ENCODE measurements around the gene HES2.

HES2 gene

GRCh38 chr1:6414443-6414844, 5.3 kb downstream of the HES2 start:
- peaks cover 7 to 21% of the 10 kb centered on the region in 2 experiments for H3K4me1 ChIP-seq (ENCODE audit: control insufficient read depth in 1 of 2, insufficient read depth in 2 of 2, low read length in 2 of 2)
- H3K4me3 ChIP-seq (ENCODE audit: low read depth, low read length) = no peak overlapping the region
- H2BK5ac ChIP-seq (ENCODE audit: low read depth, low read length, poor library complexity) = peak overlapping the region; percentile 15
- peak overlapping the region; percentile 62 for H2AFZ ChIP-seq (ENCODE audit: insufficient read depth, low read length, poor library complexity)
- peak overlapping the region; percentile 54 for H3K14ac ChIP-seq (ENCODE audit: low read length)
- no peak overlapping the region for H3K9ac ChIP-seq (ENCODE audit: low read length)
- DNase-seq = peak; percentile 92 to 94
- no peak overlapping the region for H3K23ac ChIP-seq (ENCODE audit: low read length)
- peak overlapping the region; percentile 28 for H2BK120ac ChIP-seq (ENCODE audit: insufficient read depth, low read length, poor library complexity)
- WGBS (ENCODE audit: extremely low coverage, insufficient coverage, insufficient read length) = no CpG with 5 or more reads among the region's 15 CpGs
- H3K4ac ChIP-seq (ENCODE audit: low read depth, low read length) = no peak overlapping the region
- no peak overlapping the region for H2AK5ac ChIP-seq (ENCODE audit: low read length)
- H3K9me3 ChIP-seq (ENCODE audit: insufficient read depth, low read depth, low read length) = peaks cover 6% of the 10 kb centered on the region
- H4K12ac ChIP-seq (ENCODE audit: low read depth, low read length) = no peak overlapping the region
- peak overlapping the region; percentile 25 for H4K8ac ChIP-seq (ENCODE audit: low read depth, low read length)
- peak overlapping the region; percentile 38 for H3K18ac ChIP-seq (ENCODE audit: low read length)
- H3K79me1 ChIP-seq (ENCODE audit: low read length) = peaks cover 8% of the 10 kb centered on the region
- H2BK12ac ChIP-seq (ENCODE audit: low read length) = no peak overlapping the region
- H3K4me2 ChIP-seq (ENCODE audit: low read length) = peak overlapping the region; percentile 22
- peak overlapping the region; percentile 63 for H3K27ac ChIP-seq (ENCODE audit: low read depth, low read length)
- H3K27me3 ChIP-seq (ENCODE audit: insufficient read depth, low read length) = peaks cover 17% of the 10 kb centered on the region
- H3K36me3 ChIP-seq (ENCODE audit: control insufficient read depth in 1 of 2, insufficient read depth in 2 of 2, low read length in 2 of 2) = no peaks in the 10 kb centered on the region
- peak overlapping the region; percentile 63 for H4K91ac ChIP-seq (ENCODE audit: low read depth, low read length)
- no peaks in the 10 kb centered on the region for H3K79me2 ChIP-seq (ENCODE audit: control insufficient read depth, insufficient read depth, low read length, poor library complexity)

GRCh38 chr1:6412896-6413295, 6.8 kb downstream of the HES2 start:
- Histone ChIP-seq H2BK12ac (ENCODE audit: low read length) (no peak overlapping the region), H2BK5ac (ENCODE audit: low read depth, low read length, poor library complexity) (no peak overlapping the region), H3K4me1 (ENCODE audit: control insufficient read depth in 1 of 2, insufficient read depth in 2 of 2, low read length in 2 of 2) (peaks cover 7 to 21% of the 10 kb centered on the region in 2 experiments), H3K4me2 (ENCODE audit: low read length) (no peak overlapping the region), H3K9me3 (ENCODE audit: insufficient read depth, low read depth, low read length) (peaks cover 4% of the 10 kb centered on the region), H3K79me2 (ENCODE audit: control insufficient read depth, insufficient read depth, low read length, poor library complexity) (no peaks in the 10 kb centered on the region), H4K8ac (ENCODE audit: low read depth, low read length) (no peak overlapping the region), H3K9ac (ENCODE audit: low read length) (no peak overlapping the region), H3K27me3 (ENCODE audit: insufficient read depth, low read length) (peaks cover 2% of the 10 kb centered on the region), H3K18ac (ENCODE audit: low read length) (no peak overlapping the region), H2AK5ac (ENCODE audit: low read length) (no peak overlapping the region), H4K91ac (ENCODE audit: low read depth, low read length) (no peak overlapping the region), H3K23ac (ENCODE audit: low read length) (no peak overlapping the region), H3K4me3 (ENCODE audit: low read depth, low read length) (no peak overlapping the region), H3K14ac (ENCODE audit: low read length) (no peak overlapping the region), H3K27ac (ENCODE audit: low read depth, low read length) (peak overlapping the region; percentile 7), H3K36me3 (ENCODE audit: control insufficient read depth in 1 of 2, insufficient read depth in 2 of 2, low read length in 2 of 2) (no peaks in the 10 kb centered on the region), H2BK120ac (ENCODE audit: insufficient read depth, low read length, poor library complexity) (no peak overlapping the region), H3K79me1 (ENCODE audit: low read length) (peaks cover 8% of the 10 kb centered on the region), H2AFZ (ENCODE audit: insufficient read depth, low read length, poor library complexity) (no peak overlapping the region), H3K4ac (ENCODE audit: low read depth, low read length) (no peak overlapping the region), H4K12ac (ENCODE audit: low read depth, low read length) (no peak overlapping the region)
- peak; percentile 86 to 94 for DNase-seq
- WGBS (ENCODE audit: extremely low coverage, insufficient coverage, insufficient read length) = no CpG with 5 or more reads among the region's 6 CpGs

GRCh38 chr1:6410248-6410893, 9.3 kb downstream of the HES2 start:
- Histone ChIP-seq H2AK5ac (ENCODE audit: low read length) (no peak overlapping the region), H3K36me3 (ENCODE audit: control insufficient read depth in 1 of 2, insufficient read depth in 2 of 2, low read length in 2 of 2) (no peaks in the 10 kb centered on the region), H2BK5ac (ENCODE audit: low read depth, low read length, poor library complexity) (no peak overlapping the region), H4K91ac (ENCODE audit: low read depth, low read length) (no peak overlapping the region), H3K18ac (ENCODE audit: low read length) (no peak overlapping the region), H3K9me3 (ENCODE audit: insufficient read depth, low read depth, low read length) (peaks cover 2% of the 10 kb centered on the region), H2BK12ac (ENCODE audit: low read length) (no peak overlapping the region), H3K79me1 (ENCODE audit: low read length) (peaks cover 7% of the 10 kb centered on the region), H3K4me2 (ENCODE audit: low read length) (no peak overlapping the region), H3K27me3 (ENCODE audit: insufficient read depth, low read length) (no peaks in the 10 kb centered on the region), H2BK120ac (ENCODE audit: insufficient read depth, low read length, poor library complexity) (no peak overlapping the region), H3K4ac (ENCODE audit: low read depth, low read length) (no peak overlapping the region), H3K4me3 (ENCODE audit: low read depth, low read length) (no peak overlapping the region), H4K12ac (ENCODE audit: low read depth, low read length) (no peak overlapping the region), H3K9ac (ENCODE audit: low read length) (no peak overlapping the region), H4K8ac (ENCODE audit: low read depth, low read length) (no peak overlapping the region), H3K27ac (ENCODE audit: low read depth, low read length) (no peak overlapping the region), H3K23ac (ENCODE audit: low read length) (no peak overlapping the region), H3K4me1 (ENCODE audit: control insufficient read depth in 1 of 2, insufficient read depth in 2 of 2, low read length in 2 of 2) (peaks cover 4 to 9% of the 10 kb centered on the region in 2 experiments), H3K79me2 (ENCODE audit: control insufficient read depth, insufficient read depth, low read length, poor library complexity) (no peaks in the 10 kb centered on the region), H2AFZ (ENCODE audit: insufficient read depth, low read length, poor library complexity) (no peak overlapping the region), H3K14ac (ENCODE audit: low read length) (no peak overlapping the region)
- no CpG with 5 or more reads among the region's 13 CpGs for WGBS (ENCODE audit: extremely low coverage, insufficient coverage, insufficient read length)
- DNase-seq = peak; percentile 77 to 80

DNA sequence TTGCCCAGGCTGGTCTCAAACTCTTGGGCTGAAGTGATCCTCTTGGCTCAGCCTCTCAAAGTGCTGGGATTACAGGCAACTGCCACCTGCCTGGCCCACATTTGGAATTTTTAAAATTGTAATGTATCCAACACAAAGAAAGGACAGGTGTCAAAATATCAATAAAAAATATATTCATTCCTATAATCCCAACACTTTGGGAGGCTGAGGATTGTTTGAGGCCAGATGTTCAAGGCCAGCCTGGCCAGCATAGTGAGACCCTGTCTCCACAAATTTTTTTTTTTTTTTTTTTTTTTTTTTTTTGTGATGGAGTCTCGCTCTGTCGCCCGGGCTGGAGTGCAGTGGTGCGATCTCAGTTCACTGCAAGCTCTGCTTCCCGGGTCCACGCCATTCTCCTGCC, 10.0 kb downstream of the HES2 start:
- Histone ChIP-seq H4K8ac (ENCODE audit: low read depth, low read length) (no peak overlapping the region), H4K12ac (ENCODE audit: low read depth, low read length) (no peak overlapping the region), H2BK120ac (ENCODE audit: insufficient read depth, low read length, poor library complexity) (peak overlapping the region; percentile 33), H3K9ac (ENCODE audit: low read length) (no peak overlapping the region), H2AFZ (ENCODE audit: insufficient read depth, low read length, poor library complexity) (no peak overlapping the region), H2AK5ac (ENCODE audit: low read length) (no peak overlapping the region), H3K36me3 (ENCODE audit: control insufficient read depth in 1 of 2, insufficient read depth in 2 of 2, low read length in 2 of 2) (no peaks in the 10 kb centered on the region), H2BK12ac (ENCODE audit: low read length) (no peak overlapping the region), H3K79me2 (ENCODE audit: control insufficient read depth, insufficient read depth, low read length, poor library complexity) (no peaks in the 10 kb centered on the region), H3K4me1 (ENCODE audit: control insufficient read depth in 1 of 2, insufficient read depth in 2 of 2, low read length in 2 of 2) (peaks cover 2 to 3% of the 10 kb centered on the region in 2 experiments), H3K27ac (ENCODE audit: low read depth, low read length) (no peak overlapping the region), H3K23ac (ENCODE audit: low read length) (no peak overlapping the region), H3K18ac (ENCODE audit: low read length) (no peak overlapping the region), H4K91ac (ENCODE audit: low read depth, low read length) (no peak overlapping the region), H3K27me3 (ENCODE audit: insufficient read depth, low read length) (no peaks in the 10 kb centered on the region), H3K4me3 (ENCODE audit: low read depth, low read length) (no peak overlapping the region), H3K4ac (ENCODE audit: low read depth, low read length) (no peak overlapping the region), H2BK5ac (ENCODE audit: low read depth, low read length, poor library complexity) (no peak overlapping the region), H3K14ac (ENCODE audit: low read length) (no peak overlapping the region), H3K9me3 (ENCODE audit: insufficient read depth, low read depth, low read length) (peaks cover 2% of the 10 kb centered on the region), H3K4me2 (ENCODE audit: low read length) (no peak overlapping the region), H3K79me1 (ENCODE audit: low read length) (peaks cover 4% of the 10 kb centered on the region)
- WGBS (ENCODE audit: extremely low coverage, insufficient coverage, insufficient read length) = no CpG with 5 or more reads among the region's 6 CpGs
- no peak for DNase-seq
